Transverse colon (tissue), 3 donors: Measurements from ENCODE around the gene MYH15.

Source experiments
- CTCF ChIP-seq, 5 experiments: fragments of 200-600 bp in 3 of 5; fragments of 450-650 bp in 2 of 5; sonication (generic) in 3 of 5; IDR thresholded peaks; 1 replicate in 2 of 5; 2 replicates in 3 of 5; pipeline ENCODE4 v1.5.1; 2016 to 2017; ENCODE audit warnings: antibody characterized with exemption in 5 of 5, inconsistent platforms in 3 of 5, mild to moderate bottlenecking in 2 of 5, moderate library complexity in 1 of 5
- EP300 ChIP-seq: sonication (generic); formaldehyde crosslinking; IDR thresholded peaks from one replicate; pipeline ENCODE4 v1.6.1; 2017; ENCODE audit warnings: antibody characterized with exemption, low read depth
- POLR2A ChIP-seq: fragments of 450-650 bp; IDR thresholded peaks from one replicate; pipeline ENCODE4 v1.6.1; 2016; ENCODE audit warnings: antibody characterized with exemption, mild to moderate bottlenecking, moderate library complexity

GRCh38 chr3:108438542-108438941 lies 71.9 kb downstream of the MYH15 start:
- TF ChIP-seq CTCF (IDR thresholded peaks at IDR 0.05) (no peak), EP300 (no peak), POLR2A (no peak)
